ENCODE results near the gene SYT15B.
"Not testable (repeated sequence)": the region's sequence is repeated elsewhere in the genome, so short reads cannot be mapped to it uniquely, and the experiment has no call there.

SYT15B gene

GRCh38 chr10:47725740-47726139 lies 37.7 kb downstream of the SYT15B start:
- DNase-seq (ENCODE audit: low read depth), result not testable (repeated sequence)

- not testable (repeated sequence) for DNase-seq (ENCODE audit: low read depth)
Measured at GRCh38 chr10:47725047-47725446, 38.3 kb downstream of the SYT15B start.

- not testable (repeated sequence) for DNase-seq (ENCODE audit: low read depth)
Measured at GRCh38 chr10:47724119-47724518, 39.3 kb downstream of the SYT15B start.

DNA sequence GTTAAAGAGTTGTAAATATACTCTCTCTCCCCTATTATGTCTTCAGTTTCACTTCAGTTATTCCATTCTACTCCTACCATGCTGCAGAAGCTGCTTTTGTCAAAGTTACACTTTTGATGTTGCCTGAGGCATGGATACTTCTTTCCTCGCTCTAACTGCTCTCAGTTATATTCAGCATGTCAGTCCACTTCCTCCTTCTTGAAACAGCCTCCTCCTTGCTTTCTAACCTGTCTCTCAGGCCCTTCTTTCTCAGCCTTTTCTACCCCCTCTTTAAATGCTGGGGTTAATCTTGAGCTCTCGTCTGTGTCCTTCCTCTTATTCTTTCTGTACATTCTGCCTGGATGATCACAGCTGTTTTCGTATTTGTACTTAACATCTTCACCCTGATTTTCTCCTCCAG lies 40.0 kb downstream of the SYT15B start:
- not testable (repeated sequence) for DNase-seq (ENCODE audit: low read depth)

DNA sequence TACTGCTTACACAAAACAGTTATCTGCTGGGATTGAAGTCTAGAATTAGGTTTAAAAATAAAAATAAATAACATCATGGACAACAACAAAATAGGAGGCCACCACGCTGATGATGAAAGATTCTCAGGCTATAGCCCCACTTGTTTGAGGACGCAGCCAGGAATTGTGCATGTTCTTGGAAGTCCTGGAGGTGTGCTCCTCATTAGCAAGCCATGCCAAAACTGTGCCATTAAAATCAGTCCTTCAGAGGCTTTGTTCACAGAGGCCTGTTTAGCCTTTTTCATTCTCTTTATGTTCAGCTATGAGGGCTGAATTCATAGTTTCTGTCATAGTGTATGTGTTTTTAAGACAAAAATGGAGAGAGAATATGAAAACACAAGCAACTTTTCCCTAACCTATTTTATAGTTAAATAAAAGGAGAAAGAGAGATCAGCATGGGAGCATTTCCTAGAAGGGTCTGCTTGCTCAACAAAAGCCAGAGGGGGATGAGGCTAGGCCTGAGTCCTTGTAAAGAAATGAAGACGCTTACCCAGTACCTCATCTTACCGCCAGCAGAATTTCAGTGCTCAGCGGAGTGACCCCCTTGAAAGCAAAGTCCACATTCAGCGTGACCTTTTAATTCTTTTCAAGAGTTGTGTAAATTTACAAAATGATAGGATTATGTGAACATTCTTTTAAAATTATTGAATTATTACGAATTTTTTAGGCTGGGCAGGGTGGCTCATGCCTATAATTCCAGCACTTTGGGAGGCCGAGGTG lies 46.2 kb downstream of the SYT15B start:
- not testable (repeated sequence) for DNase-seq (ENCODE audit: low read depth)

All from fibroblast of the conjunctiva (primary cell).